Nephron progenitor cell (in vitro differentiated cells): ENCODE data around the gene FSIP1.

Experiments
- DNase-seq: peaks from one replicate; pipeline ENCODE4 v3.0.0; 2021
- H3K27ac Mint-ChIP-seq: 2 replicates; pipeline ENCODE4 v1.8.0; 2021; ENCODE audit warnings: mild to moderate bottlenecking, moderate library complexity, mixed read lengths
- H3K27me3 Mint-ChIP-seq: 2 replicates; pipeline ENCODE4 v1.8.0; 2021; ENCODE audit warnings: mild to moderate bottlenecking, low read depth, mixed read lengths; ENCODE audit not compliant: poor library complexity
- H3K36me3 Mint-ChIP-seq: 2 replicates; pipeline ENCODE4 v1.8.0; 2021; ENCODE audit warnings: low read depth, mixed read lengths
- H3K4me1 Mint-ChIP-seq: 2 replicates; pipeline ENCODE4 v1.8.0; 2021; ENCODE audit warnings: mixed read lengths
- H3K4me3 Mint-ChIP-seq: 2 replicates; pipeline ENCODE4 v1.8.0; 2021; ENCODE audit warnings: mild to moderate bottlenecking, moderate library complexity, mixed read lengths
- H3K9me3 Mint-ChIP-seq: 2 replicates; pipeline ENCODE4 v1.8.0; 2021; ENCODE audit warnings: mild to moderate bottlenecking, moderate library complexity, mixed read lengths
- CTCF ChIP-seq: fragments of 200-600 bp; sonication (generic); IDR thresholded peaks from 2 replicates; pipeline ENCODE4 v1.5.0; 2021; ENCODE audit warnings: antibody characterized with exemption

FSIP1 gene

DNA sequence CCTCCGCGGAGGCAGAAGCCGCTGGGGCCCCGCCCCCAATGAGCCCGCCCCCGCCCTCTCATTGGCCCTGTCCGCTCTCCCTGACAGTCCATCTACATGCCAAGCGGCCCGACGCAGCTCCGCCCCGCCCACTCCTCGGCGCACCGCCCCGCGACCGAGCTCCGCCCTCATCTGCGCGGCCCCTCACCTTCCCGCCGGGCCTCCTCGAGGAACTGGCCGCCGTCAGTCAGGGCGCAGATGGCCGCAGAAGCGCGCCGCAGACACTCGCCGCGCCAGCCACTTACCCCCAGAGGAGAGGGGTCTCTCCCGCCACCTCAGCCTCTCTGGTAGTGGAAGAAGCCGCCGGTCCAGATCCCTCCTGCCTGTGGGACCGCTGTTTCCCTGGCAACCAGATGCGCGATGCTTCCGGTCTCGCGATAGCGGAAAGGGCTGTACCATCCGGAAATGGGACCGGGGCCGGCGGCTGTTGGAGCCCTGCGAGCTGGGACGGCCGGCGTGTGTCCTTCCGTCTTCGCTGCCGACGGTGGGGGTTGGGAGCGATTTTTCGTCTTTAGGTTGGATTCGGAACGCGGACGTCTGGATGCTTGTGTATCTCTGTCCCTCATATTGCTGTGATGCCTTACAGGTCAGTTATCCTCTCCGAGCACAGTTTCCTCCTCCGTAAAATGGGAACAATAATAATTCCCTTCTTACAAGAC lies at the start of gene FSIP1:
FSIP1 (minus strand) TSS at position 401 of the 698 bp plus-strand sequence. CDS start 6,317 bp downstream, outside the sequence.
- Mint-ChIP-seq H3K27me3 (no peaks in the 10 kb centered on the region), H3K4me1 (peaks cover 53% of the 10 kb centered on the region), H3K36me3 (peaks cover 8% of the 10 kb centered on the region), H3K27ac (peak within 1 kb of the TSS; percentile 96), H3K4me3 (peak within 1 kb of the TSS; percentile 85), H3K9me3 (peaks cover 10% of the 10 kb centered on the region)
- peak; percentile 96 for DNase-seq
- no peak for TF ChIP-seq CTCF

DNA sequence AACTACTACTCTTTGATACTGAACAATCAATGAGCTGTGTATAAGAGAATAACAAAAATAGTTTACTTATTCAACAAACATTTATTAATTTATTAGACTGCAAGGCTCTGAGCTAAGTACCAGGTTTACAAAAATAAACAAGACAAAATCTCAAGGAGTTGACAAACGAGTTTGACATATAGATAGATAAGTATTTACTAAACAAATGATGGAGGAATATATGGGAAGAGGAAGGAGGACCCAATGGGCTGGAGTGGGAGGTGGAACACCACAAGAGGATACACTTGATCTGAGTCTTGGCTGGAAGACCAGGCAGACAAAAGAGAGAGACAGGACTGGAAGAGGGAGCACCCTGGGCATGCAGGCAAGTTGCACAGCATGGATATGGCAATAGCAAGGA lies 47.5 kb upstream of the FSIP1 start:
- no peaks in the 10 kb centered on the region for H3K36me3 Mint-ChIP-seq
- DNase-seq: no peak
- peaks cover 10% of the 10 kb centered on the region for H3K4me1 Mint-ChIP-seq
- no peak for TF ChIP-seq CTCF
- no peaks in the 10 kb centered on the region for H3K9me3 Mint-ChIP-seq
- H3K27ac Mint-ChIP-seq: no peak overlapping the region
- no peak overlapping the region for H3K4me3 Mint-ChIP-seq
- H3K27me3 Mint-ChIP-seq: peaks cover 3% of the 10 kb centered on the region

DNA sequence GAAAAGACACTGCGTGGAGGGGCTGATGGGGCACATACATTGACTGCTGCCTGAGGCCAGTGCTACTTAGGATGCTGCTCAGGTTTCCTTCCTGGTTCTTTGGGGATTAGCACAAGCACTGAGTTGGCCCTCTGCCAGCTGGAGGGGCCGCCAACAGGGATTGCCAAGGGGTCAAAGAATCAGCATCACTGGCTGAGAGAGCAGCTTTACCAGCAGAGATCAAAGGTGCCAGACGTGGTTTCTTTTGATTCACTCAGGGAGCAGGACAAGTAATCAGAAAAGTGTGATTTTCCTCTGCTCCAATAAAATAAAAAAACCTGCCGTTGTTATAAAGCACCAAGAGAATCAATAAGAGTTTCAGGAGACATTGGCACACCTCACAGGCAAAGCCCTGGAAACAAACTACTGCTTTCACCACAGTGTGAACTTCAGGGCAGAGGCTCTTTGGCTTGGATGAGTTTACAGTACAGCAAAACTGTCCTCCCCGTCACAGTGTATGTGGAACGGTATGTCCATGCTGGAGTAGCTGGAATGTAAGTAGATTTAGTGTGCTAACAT lies 45.8 kb upstream of the FSIP1 start:
- no peak for TF ChIP-seq CTCF
- H3K27ac Mint-ChIP-seq: no peak overlapping the region
- H3K9me3 Mint-ChIP-seq: peaks cover 7% of the 10 kb centered on the region
- H3K36me3 Mint-ChIP-seq: no peaks in the 10 kb centered on the region
- H3K4me1 Mint-ChIP-seq: peaks cover 10% of the 10 kb centered on the region
- H3K4me3 Mint-ChIP-seq: no peak overlapping the region
- peak; percentile 16 for DNase-seq
- peaks cover 3% of the 10 kb centered on the region for H3K27me3 Mint-ChIP-seq

DNA sequence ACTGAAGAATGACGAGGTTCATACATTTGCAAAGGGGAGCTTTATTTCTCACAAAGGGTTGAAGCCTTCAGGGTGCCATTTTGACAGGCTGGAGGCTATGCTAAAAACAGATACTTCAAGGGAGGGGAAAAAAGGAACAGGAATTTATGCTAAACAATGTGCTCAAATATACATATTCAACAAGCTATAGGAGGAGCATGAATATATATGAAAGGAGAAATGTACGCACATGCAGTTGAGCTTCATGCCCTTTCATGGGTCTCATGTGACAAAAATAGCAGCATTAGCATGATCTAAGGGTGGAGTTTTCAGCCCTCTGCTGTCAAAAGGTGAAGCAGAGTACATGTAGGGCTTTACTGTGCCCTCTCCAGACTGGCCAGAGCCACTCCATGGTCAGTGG lies 44.3 kb upstream of the FSIP1 start:
- Mint-ChIP-seq H3K4me1 (peaks cover 10% of the 10 kb centered on the region), H3K27ac (no peak overlapping the region), H3K4me3 (no peak overlapping the region), H3K36me3 (no peaks in the 10 kb centered on the region), H3K9me3 (peaks cover 9% of the 10 kb centered on the region), H3K27me3 (peaks cover 3% of the 10 kb centered on the region)
- TF ChIP-seq CTCF: no peak
- DNase-seq: no peak

DNA sequence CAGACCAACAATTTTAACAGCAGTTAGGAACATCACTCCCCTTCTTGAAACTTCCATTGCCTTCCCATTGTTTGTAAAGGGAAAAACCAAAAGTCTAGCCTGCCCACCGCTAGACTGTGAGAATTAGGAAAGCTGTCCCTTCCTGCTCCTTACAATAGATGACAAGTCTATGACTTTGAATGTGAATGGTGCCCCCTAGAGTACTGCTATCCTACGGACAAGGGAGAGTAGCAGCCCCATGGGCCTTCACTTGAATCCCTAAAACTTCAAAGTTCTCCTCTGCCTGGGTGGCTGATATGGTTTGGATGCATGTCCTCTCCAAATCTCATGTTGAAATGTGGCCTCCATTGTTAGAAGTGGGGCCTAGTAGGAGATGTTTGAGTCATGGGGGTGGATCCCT lies 41.0 kb upstream of the FSIP1 start:
- no peaks in the 10 kb centered on the region for H3K36me3 Mint-ChIP-seq
- no peak for TF ChIP-seq CTCF
- no peak overlapping the region for H3K4me3 Mint-ChIP-seq
- no peak for DNase-seq
- H3K27ac Mint-ChIP-seq: no peak overlapping the region
- H3K9me3 Mint-ChIP-seq: peaks cover 9% of the 10 kb centered on the region
- peaks cover 36% of the 10 kb centered on the region for H3K4me1 Mint-ChIP-seq
- peaks cover 3% of the 10 kb centered on the region for H3K27me3 Mint-ChIP-seq
